Stimulated activated naive CD4-positive, alpha-beta T cell treated with Interleukin-2 at 50 U/mL for 16 hours (primary cell): ENCODE results near the gene SEMA4D.

Source experiments
- DNase-seq: peaks from one replicate; lab custom pipeline; 2025; lab: John Stamatoyannopoulos, UW

SEMA4D gene

DNA sequence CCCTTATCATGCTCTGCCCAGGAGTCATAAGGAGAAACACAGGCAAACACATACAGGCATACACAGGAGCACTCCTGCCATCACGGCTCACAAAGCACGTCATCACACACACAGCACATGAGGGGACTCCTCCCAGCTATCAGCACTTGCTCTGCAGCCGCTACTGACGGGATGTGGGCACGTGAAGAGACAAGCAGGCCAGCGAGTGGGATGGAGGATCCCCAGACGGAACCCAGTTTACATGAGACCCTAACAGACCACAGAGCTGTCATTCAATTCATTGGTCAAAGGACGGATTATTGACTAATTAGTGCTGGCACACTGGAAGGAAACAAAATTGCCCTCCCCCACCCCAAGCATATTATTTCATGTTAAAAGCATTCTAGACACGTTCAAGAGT lies 53.6 kb downstream of the SEMA4D start:
- DNase-seq = peak; percentile 42

DNA sequence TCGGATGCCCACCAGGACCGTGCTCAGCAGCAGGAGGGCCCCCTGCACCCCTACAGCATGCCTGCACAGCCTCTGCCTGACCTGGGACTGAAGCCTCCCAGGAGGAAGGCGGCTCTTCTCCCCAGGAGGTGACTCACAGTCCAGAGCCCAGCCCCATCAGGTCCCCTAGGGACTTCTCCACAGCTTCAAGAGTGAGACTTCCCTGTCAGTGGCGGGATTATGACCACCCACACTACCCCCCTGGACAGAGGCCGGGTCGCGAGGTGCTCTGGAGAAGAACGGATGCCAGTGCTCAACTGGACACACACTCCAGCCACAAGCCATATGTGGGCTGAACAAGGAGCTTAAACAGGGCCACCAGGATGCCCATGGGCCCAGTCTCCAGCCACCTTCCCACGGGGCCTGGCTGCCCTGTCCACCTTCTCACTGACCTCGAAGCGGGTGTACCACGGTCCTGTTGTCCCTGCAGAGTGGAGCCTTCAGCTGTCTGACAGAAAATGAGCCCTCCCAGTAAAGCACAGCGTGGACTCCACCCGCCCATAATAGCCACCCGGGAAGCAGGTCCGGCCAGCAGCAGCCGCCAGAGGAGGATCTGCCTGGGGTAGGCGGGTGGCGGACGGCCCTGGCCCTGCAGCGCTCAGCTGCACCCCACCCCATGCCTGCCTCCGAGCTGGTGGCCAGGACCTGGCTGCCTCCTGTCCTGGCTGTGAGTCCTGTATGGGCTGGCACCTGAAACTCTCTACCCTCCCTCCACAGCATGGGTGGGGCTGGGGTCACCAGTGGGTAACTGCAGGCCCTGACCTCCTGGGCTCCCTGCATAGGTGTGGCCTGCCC lies 54.7 kb downstream of the SEMA4D start:
- DNase-seq = no peak

DNA sequence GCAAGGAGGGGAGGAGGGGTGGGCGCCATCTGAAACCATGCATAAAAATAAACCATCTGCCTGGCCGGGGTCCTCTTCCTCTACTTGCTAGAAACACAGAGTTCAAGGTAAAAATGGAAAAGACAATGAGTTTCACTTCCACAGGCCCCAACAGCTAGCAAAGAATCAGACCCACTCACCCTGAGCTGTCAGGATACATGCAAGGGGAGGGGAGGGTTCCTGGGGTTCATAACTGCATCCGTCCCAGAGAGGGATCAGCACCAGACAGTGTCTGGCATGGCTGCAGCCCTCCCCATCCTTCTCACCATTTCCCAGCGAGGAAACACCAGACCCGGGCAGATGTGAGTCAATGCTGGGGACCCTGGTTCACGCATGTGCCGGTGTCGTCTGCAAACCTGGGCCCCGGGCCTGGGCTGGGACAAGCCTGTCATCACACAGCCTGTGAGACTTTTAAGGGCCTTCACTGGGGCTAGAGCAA lies 55.4 kb downstream of the SEMA4D start:
- no peak for DNase-seq

DNA sequence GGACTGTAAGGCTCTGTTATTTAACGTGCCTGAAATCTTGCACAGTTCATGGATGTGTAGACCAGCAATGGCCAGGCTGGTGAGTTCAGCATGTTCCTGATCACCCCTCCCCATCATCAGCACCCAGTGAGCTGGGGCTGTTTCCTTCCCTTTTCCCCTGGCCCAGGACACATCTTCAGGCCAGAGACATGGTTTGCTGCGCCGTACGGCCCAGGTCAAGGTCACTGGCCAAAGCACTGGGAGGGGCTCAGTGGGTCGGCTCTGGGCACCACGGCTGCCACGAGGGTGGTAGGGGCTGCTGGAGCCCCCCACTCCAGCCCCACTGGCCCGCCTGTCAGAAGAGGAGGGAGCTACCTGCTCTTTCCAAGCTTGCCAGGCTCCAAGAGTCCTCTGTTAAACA lies 55.9 kb downstream of the SEMA4D start:
- no peak for DNase-seq

DNA sequence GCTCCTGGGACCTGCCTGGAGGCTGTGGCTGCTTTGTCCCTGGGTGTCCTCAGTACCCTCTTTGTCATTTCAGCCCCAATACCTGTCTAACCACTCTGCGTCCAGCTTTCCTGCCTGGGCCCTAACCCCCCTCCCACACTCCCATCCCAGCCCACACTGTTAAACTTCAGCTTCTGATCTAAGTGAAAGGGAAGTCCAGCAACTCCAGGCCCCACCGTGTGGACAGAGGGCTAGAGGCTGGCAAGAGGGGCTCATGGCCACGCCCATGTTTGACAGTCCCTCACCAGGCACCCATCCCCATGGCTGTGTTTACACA lies 56.3 kb downstream of the SEMA4D start:
- no peak for DNase-seq

DNA sequence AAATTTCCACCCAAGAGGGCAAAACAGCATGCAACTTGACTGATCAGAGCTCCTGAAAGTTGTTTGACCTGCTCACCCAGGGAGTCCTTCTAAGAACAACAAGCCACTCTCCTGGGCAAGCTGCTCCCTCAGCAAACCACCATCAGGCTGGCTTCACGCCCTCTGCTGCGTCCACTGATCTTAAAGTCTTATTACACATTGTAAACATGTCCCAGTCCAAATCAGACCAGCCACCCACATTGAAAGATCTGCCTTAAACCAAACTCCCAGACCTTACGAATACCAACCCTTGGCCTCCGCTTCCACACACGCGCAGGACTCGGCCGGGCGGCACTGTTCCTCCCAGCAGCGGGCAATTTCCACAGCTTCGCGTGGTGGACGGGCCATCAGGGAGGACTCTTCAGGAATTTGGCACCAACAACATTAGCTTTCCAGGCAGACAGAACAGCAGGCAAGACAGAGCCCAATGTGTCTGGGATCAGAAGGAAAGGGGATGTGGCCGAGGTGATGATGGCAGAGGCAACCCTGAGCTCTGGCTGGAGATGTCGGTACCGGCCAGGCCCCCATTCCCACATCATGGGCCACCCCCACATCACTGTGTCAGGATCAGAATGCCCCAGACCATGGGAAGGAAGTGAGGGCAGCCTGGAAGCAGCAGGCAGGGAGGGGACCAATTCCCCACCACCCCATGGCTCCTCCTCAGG lies 56.8 kb downstream of the SEMA4D start:
- DNase-seq = no peak

DNA sequence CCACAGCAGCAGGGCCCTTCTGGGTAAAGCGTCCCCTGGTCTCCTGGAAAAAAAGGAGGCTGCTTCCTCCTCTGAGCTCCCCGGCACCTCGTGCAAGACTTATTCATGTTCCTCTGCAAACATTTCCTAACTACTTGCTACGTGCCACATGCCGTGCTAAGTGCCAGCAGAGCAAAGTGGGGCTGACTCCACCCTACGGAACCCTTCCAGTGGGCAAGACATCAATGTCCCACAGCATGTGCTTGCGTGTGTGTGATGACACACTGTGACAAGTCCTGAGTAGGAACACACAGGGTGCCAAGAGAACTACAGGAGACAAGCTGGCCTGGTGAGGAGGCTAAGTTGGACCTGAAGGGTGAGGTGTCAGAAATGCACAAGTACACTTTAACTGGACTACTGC lies 57.4 kb downstream of the SEMA4D start:
- DNase-seq = peak; percentile 24

DNA sequence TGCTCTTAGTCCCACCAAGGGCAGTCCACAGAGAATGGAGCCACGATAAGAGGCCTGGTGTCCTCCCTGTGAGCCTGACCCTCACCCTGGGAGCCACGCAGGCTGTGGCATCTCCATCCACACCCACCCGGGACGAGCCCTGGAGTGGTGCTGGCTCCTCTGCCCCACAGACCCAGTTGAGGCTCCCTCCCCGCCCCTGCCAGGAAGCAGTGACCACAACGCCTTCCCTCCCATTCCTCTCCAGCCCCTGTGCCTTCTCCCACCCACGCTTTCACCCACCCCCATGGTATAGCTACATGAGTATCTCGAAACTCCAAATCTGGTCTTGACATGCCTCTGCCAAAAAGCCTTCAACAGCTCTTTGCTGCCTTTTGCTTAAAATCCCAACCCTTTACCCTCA lies 57.9 kb downstream of the SEMA4D start:
- DNase-seq = no peak

DNA sequence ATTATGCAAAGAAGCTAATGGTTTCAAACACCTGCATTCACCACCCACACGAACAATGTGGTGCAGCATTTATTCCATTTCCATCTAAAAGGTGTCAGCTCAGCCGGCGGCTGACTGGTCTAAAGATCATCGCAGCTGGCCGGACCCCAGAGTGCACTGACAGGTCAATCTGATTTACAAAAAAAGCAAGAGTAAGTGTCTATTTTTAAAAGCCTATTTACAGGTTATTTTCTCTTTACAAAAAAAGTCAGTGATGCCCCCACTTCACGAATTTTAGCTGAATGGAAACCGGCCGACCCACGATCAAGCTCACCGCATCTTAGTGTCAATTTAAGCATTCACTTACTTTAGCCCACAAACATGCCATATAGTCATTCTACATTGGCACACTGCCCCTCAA lies 58.3 kb downstream of the SEMA4D start:
- DNase-seq = no peak

DNA sequence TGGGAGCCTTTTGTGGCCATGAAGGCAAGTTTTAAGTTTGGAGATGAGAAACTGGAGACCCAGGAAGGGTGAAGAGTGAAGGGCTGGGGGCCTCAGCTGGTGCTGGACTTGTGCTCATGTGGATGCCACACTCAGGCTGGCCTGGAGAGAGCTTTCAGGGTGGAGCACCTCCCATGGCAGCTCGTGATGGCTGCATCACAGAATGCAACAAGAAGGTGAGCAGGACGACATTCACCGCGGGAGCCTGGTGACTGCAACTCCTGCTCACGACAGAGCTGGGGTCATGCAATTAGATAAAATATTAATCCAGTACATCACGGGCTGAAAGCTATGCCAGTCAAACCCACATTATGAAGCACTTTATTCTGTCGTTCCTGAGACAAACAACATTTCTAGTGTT lies 59.7 kb downstream of the SEMA4D start:
- no peak for DNase-seq

DNA sequence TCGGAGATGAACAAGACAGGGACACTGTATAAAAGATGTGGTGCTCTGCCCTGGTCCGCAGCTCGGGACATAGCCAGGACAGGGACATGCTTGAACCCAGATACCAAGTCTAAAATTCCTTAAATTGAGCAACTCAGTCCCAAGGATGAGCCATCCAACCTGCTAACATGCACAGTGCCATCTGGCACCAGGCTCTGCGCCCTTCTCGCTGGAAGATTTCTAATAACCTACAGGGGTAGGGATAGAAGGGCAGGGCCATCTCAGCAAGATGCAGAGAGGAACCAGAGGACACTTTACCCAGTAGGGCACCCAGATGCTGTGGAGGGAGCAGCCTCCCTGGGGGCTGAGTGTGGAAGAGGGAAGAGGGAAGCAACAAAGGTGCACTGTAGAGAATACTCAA lies 60.1 kb downstream of the SEMA4D start:
- DNase-seq = no peak

DNA sequence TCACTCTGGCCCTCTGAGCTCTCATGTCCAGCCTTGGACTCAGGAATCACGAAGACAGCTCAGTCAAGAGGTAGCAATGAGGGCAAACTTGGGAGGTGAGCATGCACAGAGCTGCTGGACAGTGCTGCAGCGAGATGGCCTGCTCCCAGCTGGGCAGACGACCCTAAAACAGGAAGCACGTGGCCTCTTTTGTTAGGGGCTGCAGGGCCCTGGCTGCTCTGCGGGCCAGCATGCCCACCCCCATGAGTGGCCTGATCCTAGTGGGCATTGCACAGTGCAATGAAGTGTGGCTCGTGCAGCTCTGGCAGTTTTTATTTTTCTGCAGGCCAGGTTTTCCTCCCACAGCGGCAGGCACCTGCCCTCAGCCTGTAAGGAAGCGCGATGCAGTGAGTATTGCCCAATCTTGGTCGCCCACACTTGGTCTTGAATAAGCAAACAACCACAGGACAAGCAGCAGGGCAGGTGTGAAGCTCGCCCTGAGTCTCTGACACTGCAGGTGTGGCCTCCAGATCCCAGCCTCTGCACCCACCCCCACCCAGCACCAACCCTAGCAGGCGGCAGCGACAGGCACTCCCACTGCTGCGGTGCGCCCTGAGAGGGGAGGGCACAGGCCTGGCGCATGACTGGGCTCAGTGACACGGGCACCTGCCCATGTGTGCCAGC lies 60.8 kb downstream of the SEMA4D start:
- DNase-seq = peak; percentile 61

DNA sequence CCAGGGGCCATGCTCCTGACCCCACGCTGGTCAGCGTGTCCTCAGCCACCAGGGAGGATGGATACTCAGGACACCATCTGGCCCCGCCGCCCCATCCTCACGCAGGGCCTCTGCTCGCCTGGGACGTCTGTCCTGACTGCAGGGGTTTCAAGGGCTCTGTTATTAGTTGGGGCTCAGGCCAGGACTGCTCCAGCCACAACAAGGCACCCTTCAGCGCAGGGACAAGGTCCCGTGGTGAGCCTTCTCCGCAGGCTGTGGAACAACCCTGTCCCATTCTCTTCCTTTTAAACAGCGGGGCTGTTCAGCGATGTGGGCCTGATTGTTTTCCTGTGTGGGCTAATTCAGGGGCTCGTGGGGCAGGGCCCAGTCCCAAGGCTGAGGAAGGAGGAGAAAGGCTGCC lies 61.6 kb downstream of the SEMA4D start:
- DNase-seq = no peak

DNA sequence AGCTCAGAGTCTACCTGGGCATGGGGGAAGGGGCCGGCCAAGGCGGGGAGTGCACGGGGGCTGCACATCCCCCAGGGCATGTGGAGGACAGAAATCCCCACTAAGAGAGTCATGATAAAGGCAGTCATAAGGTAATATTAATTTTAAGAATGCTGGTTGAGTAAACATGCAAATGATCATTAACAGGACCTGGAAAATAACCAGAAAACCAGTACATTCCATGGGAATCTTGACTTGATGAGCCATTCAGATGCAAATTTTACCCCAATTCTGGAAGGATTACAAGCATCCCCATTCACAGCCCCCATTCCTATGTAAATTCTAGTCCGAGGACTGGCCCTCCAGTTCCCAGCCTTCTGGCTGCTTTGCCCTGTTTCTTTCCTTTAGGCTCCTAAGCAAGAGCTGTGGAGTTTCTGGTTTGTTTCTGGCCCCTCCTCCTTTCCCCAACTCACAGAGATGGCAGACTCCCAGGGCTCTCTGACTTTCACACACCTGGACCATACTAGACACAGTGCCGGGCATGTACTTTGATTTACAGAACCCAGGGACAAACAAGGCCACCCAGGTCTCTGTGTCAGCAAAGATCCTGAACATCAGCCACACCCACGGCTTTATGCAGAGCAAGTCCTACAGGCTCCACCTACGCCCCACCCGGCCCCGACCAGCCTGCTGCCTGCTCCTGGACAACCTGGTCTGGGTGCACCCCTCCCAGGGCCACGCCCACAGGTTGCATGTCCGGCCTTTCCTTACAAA lies 62.7 kb downstream of the SEMA4D start:
- no peak for DNase-seq

DNA sequence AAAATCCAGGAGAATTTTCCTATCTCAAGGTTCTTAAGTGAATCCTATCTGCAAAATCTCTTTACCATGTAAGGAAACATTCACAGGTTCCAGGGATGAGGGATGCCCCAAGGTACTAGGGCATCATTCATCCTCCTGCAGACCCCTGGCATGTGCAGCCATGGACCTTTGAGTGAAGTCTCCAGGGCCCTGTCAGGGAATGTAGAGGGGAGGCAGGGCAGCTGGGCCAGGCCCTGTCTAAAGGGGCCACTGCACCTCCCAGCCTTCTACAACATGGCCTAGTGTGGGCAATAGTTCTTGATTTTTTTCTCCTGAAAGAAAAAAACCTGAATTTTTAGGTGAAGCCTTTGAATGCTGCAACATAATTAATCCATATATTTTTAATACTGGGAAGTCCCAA lies 63.3 kb downstream of the SEMA4D start:
- no peak for DNase-seq

DNA sequence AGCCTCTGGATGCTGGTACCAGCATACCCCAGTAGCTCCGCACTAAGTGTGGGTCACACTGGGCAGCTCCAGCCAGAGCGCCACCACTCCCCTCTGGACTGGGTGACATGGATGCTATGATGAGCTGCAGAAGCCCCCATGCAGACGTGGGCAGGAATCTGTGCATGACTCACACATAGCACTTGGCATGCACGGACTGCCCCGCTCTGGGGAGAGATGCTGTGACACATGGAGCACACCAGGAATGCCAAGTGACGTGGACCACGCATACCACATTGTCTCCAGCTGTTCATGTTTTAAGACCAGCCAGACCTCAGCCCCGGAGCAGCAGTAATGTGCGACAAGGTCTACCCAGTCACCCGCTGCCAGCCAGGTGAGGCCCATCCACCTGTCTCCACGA lies 64.1 kb downstream of the SEMA4D start:
- DNase-seq = no peak

DNA sequence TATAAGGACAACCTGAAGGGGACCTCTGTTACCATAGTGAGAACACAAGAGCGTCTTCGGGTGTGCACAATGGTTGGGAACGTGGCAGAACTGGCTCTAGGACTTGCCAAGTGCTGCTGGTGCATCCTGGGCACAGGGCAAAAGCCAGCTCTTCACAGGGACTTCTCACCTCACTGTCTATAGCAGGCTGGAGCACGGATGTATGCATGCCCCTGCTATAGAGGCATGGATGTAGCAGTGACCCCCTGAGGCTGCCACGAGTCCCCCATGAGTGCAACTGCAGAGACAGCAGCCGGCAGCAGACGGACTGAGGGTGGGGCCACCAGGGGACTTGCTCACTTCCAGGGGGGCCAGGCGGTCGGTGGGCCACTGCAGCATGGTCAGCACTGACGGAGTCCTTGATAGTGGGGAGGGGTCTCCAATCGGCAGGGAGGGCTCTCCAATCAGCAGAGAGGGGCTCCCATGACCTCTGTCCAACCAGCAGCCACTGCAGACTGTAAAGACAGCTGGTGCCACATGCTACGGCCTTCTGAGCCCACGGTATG lies 64.9 kb downstream of the SEMA4D start:
- no peak for DNase-seq

DNA sequence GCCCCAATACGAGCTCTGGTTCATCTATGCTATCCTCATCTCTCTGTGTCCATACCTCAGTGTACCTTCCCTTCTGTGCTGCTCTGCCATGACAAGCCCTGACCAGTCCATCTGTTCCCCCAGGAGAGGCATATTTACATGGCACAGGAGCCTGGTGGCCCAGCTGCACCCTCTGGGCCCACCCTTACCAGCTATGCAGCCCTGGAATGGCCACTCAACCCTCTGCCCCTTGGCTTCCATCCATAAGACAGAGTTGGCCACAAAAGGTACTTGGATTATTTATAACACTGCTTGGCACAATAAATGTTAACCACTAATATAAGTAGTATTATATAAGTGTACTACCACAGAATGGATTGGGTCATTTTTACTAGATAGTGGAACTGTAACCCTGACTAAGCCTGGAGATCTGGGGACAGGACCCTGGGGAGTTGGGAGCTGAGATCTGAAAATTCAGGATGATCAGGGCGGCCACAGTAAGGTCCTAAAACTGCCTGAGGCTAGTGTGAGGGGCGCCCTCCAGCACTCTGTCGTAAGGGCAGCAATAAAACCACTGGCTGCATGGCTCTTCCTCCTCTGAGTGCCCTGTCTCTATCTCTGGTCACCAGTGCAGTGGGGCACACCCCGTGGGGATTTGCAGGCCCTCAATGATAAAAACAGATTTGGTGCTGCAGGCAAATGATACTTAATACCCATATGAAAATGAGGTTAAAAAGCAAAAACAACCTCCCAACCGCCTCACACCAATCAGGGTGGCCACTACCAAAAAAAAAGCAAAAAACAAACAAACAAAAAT lies 65.8 kb downstream of the SEMA4D start:
- DNase-seq = no peak

DNA sequence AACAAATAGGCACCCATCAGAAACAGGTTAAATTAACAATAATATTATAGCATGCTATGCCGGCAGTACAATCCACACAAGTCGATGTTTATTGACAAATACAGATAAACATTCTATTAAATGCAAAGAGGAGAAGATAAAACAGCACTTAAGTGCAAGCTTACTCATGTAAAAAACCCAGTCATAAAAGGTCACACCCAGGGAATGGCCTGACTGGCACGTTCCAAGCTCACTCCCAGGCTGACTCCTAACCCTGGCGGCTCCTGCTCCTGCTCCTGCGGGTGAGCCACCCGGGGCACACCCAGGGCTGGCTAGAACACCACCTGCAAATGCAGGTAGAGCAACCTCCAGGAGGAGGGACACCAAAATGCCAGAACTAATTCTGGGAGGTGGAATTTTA lies 66.9 kb downstream of the SEMA4D start:
- no peak for DNase-seq

DNA sequence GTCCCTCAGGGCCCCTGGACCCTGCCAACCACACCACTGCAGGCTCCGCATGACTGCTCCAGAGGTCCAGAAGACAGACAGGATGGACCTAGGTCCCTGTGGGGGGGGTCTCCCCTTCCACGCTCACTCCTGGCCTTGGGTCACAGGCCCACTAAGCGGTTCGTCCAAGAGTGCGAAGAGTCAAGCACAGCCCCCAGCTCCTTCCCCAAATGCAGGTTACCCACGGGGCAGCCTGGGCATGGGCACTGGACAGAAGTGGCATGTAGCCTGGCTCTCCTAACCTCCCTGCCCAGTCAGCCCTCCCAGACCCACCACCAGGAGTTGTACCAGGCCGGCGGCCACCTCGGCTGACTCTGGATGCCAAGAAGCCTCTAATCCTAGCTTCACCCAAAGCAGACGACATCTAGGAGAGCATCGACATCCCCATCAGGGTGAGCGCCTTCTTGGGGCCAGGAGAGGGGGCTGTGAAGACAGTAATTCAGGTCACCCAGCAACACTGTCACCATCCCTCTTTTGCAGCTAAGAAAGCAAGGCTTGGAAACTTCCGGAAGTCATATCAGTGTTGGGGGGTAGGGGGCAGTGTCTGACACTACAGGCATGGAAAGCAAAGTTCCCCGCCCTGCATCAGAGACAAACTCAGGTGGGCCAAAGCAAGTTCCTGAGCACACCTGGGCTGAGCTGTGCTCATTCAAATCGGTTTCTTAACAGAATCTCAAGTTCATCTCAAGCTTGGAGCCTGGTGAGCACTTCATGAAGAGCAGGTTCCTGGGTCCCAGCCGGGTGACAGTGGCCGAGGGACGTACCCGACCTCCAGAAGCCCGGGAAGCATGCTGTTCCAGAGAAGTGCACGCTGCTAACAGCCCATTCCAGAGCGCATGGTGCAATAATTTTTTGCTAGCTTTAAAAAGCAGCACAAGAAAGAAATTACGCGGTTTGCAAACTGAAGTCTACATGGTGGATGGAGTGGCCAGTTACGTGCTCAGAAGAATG lies 68.7 kb downstream of the SEMA4D start:
- peak; percentile 39 for DNase-seq
